ENCODE measurements around the gene STK32B. TPM values are rescaled to one million over a fixed set of nuclear protein-coding genes. Genes with fewer than 3 reads are reported as not detected.
A peak's percentile ranks its signal among the peaks of the same experiment; 100 is the strongest.

STK32B gene
- total and polyA plus RNA-seq, 9 of the 15 experiments (the other 6 are each of a cell fraction or from before 2014, with no cell fraction given): 0.03 to 0.20 (median 0.07) TPM; not detected in 2

GRCh38 chr4:5067908-5068307, 16.6 kb downstream of the STK32B start:
- no TSS peak for BruUV-seq (replicated peaks)
- 10% methylated on average over 3 of the region's 3 CpGs for WGBS (ENCODE audit: insufficient coverage, low coverage, missing lambda C conversion rate)
- in situ Hi-C loops (cut with MboI): no loop called here
- TF ChIP-seq ZNF24 (IDR thresholded peaks at IDR 0.05) (no peak), HMGXB4 (CRISPR knock-in tag; IDR thresholded peaks at IDR 0.05) (no peak), ZNF398 (CRISPR knock-in tag; IDR thresholded peaks at IDR 0.05) (no peak), ZBTB40 (IDR thresholded peaks at IDR 0.05) (peak; percentile 59; the same call in 1 of the 2 replicates), ZBTB40 (CRISPR knock-in tag; IDR thresholded peaks at IDR 0.05) (no peak), CGGBP1 (CRISPR knock-in tag; IDR thresholded peaks at IDR 0.05) (no peak), ZNF780A (CRISPR knock-in tag; IDR thresholded peaks at IDR 0.05) (no peak)

More at GRCh38 chr4:5067908-5068307, 16.6 kb downstream of the STK32B start:
- CTCF ChIA-PET (ENCODE audit: low intra/inter-chr PET ratio): no interaction called here
- H3K9me1 ChIP-seq (ENCODE audit: control insufficient read depth, insufficient read depth, low read length): no peaks in the 10 kb centered on the region
- DNase-seq (ENCODE audit: extremely low read depth in 1 of 4, low spot score in 3 of 4): no peak
- no peak overlapping the region for H2AFZ ChIP-seq (ENCODE audit: low read depth, low read length)
- H3K4me1 ChIP-seq (replicated peaks in 1 of 2; ENCODE audit: control insufficient read depth in 2 of 2, insufficient read depth in 2 of 2, low read length in 2 of 2): no peaks in the 10 kb centered on the region
- H3K9me3 ChIP-seq (replicated peaks; ENCODE audit: control insufficient read depth, insufficient read depth, low read depth, low read length): no peaks in the 10 kb centered on the region; the same call in 1 of the 2 replicates
- H3K27me3 ChIP-seq (ENCODE audit: control insufficient read depth in 2 of 2, insufficient read depth in 2 of 2, low read length in 2 of 2): peaks cover 0 to 5% of the 10 kb centered on the region in 2 experiments; a peak in 1 of 5 replicates
- no peaks in the 10 kb centered on the region for H3K36me3 ChIP-seq (ENCODE audit: control insufficient read depth, insufficient read depth, low read length)
- H3K4me2 ChIP-seq (ENCODE audit: insufficient read depth, low read length): no peak overlapping the region
- no peak overlapping the region for H3K4me3 ChIP-seq
- H3K27ac ChIP-seq (ENCODE audit: extremely low read depth, low read depth, low read length): no peak overlapping the region
- no peak for ATAC-seq
- no peaks in the 10 kb centered on the region for H3K79me2 ChIP-seq (ENCODE audit: control insufficient read depth, insufficient read depth, low read length)
- no peaks in the 10 kb centered on the region for H4K20me1 ChIP-seq (replicated peaks; ENCODE audit: control insufficient read depth, insufficient read depth, low read length)
- intact Hi-C loops (cut with micrococcal nuclease): no loop called here
- POLR2A ChIA-PET: no interaction called here
- FAIRE-seq: no peak
- H3K9ac ChIP-seq (ENCODE audit: insufficient read depth in 1 of 2, low read depth in 2 of 2, low read length in 2 of 2): no peak overlapping the region
